Left cardiac atrium (tissue), 4 donors: ENCODE data around the gene SLC47A1. TPM values are rescaled to one million over a fixed set of nuclear protein-coding genes. Genes with fewer than 3 reads are reported as not detected.
"Not testable (repeated sequence)": the region's sequence is repeated elsewhere in the genome, so short reads cannot be mapped to it uniquely, and the experiment has no call there.

Experiments
- ATAC-seq, 2 donors: fragments of 200-7000 bp; cut with Tn5 transposase; one replicate each; pipeline ENCODE4 v1.9.1; 2020; ENCODE audit warnings: mild to moderate bottlenecking in 2 of 2, moderate library complexity in 2 of 2
- DNase-seq: peaks from one replicate; pipeline ENCODE4 v3.0.0-alpha.2; 2020
- intact Hi-C, 2 donors: fragments of 100-400 bp; cut with DNase I; formaldehyde crosslinking; loops; one replicate each; pipeline versions ENCODE4 v1.14.1 to v1.15.1; 2022 to 2023
- total RNA-seq, 2 donors: library from RNA; stranded (reverse); fragmentation: NEBNext Ultra II Directional; extraction: Animal tissue kit (Norgen Biotek cat#: 25700); gene quantifications; one replicate each; pipeline ENCODE4 v1.2.1, GENCODE V29; 2021
- donor health status: DM: no; HTN: yes; CAD: no.
- donor health status: DM: no; HTN: yes; CAD: no; lungs with severe emphysema.
- donor health status: DM: yes; HTN: yes; CAD: no.
- donor health status: Dilated cardiomyopathy.

Gene SLC47A1
- total RNA-seq, 2 donors from 2014 or later, result 1.4 to 1.7 TPM

- not testable (repeated sequence) for DNase-seq
- intact Hi-C loops, result loop anchor here in 1 of 2 donors (5.0 kb wide), 1 partner anchor 243 kb away; no protein-coding TSS in a partner anchor
- ATAC-seq, result peak in 1 of 2 donors; percentile 19
These were observed 14.0 kb upstream of the SLC47A1 start for GRCh38 chr17:19519388-19520291.

GRCh38 chr17:19520641-19521040, 13.0 kb upstream of the SLC47A1 start:
- no peak for ATAC-seq
- intact Hi-C loops, result no loop called here
- no peak for DNase-seq

GRCh38 chr17:19523690-19524089, 10.0 kb upstream of the SLC47A1 start:
- intact Hi-C loops, result no loop called here
- ATAC-seq (no peak), DNase-seq (no peak)

GRCh38 chr17:19526950-19527349, 6.7 kb upstream of the SLC47A1 start:
- intact Hi-C loops, DNase-seq, ATAC-seq: not testable (repeated sequence)

GRCh38 chr17:19531780-19532501, 1.7 kb upstream of the SLC47A1 start:
- DNase-seq, result no peak
- intact Hi-C loops, result no loop called here
- ATAC-seq, result no peak

GRCh38 chr17:19533036-19533717, 477 bp upstream of the SLC47A1 start:
- peak in 1 of 2 donors; percentile 9 for ATAC-seq
- intact Hi-C loops, result no loop called here
- no peak for DNase-seq

- ATAC-seq (no peak), DNase-seq (no peak)
- intact Hi-C loops, result no loop called here
These were observed 1.0 kb downstream of the SLC47A1 start for GRCh38 chr17:19534562-19535149.

- intact Hi-C loops, result no loop called here
- ATAC-seq, result no peak
- no peak for DNase-seq
These were observed 3.5 kb downstream of the SLC47A1 start for GRCh38 chr17:19537111-19537510.

GRCh38 chr17:19538095-19539039, 4.7 kb downstream of the SLC47A1 start:
- ATAC-seq (no peak), DNase-seq (no peak)
- intact Hi-C loops, result no loop called here

- DNase-seq, result no peak
- intact Hi-C loops, result no loop called here
- peak in 1 of 2 donors; percentile 35 for ATAC-seq
These were observed 5.4 kb downstream of the SLC47A1 start for GRCh38 chr17:19539040-19539399.

- ATAC-seq, result no peak
- intact Hi-C loops, result no loop called here
- no peak for DNase-seq
These were observed 6.2 kb downstream of the SLC47A1 start for GRCh38 chr17:19539841-19540311.

- ATAC-seq, result no peak
- intact Hi-C loops, result no loop called here
- DNase-seq, result no peak
These were observed 7.2 kb downstream of the SLC47A1 start for GRCh38 chr17:19540706-19541370.

- intact Hi-C loops, result no loop called here
- DNase-seq, result no peak
- no peak for ATAC-seq
These were observed 7.8 kb downstream of the SLC47A1 start for GRCh38 chr17:19541445-19541844.

- no peak for ATAC-seq
- no peak for DNase-seq
- intact Hi-C loops, result no loop called here
These were observed 8.6 kb downstream of the SLC47A1 start for GRCh38 chr17:19542247-19542646.

- ATAC-seq, result no peak
- DNase-seq, result no peak
- intact Hi-C loops, result no loop called here
These were observed 10.7 kb downstream of the SLC47A1 start for GRCh38 chr17:19544366-19544765.

GRCh38 chr17:19546289-19547065, 12.8 kb downstream of the SLC47A1 start:
- ATAC-seq, result peak; percentile 70 to 87
- DNase-seq, result peak; percentile 53
- intact Hi-C loops, result no loop called here
